Measurements from ENCODE around the gene LZTFL1. TPM values are rescaled to one million over a fixed set of nuclear protein-coding genes. Genes with fewer than 3 reads are reported as not detected.

LZTFL1 gene
- total RNA-seq, 1 donor from 2014 or later = 7.4 TPM

DNA sequence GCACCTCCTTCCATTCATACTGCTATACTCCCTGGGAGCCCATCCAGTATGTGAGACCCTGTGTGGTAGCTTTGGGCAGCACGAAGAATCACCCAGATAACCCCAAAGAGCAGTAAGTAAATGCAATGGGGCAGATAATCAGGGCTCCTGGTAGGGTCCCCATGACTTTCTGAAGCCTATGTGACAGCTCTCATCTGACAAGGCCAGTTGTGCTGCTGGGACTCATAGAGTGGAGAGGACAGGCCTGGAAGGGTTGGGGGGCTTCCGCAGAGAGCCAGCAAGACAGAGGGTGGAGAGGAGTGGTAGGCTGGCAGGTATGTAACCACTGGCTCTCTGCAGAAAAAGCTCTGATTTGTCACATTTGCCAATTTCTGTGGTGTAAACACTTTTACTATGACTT, 42.3 kb downstream of the LZTFL1 start:
- peaks cover 16% of the 10 kb centered on the region for H3K4me1 ChIP-seq
- TF ChIP-seq, protein P1, sequence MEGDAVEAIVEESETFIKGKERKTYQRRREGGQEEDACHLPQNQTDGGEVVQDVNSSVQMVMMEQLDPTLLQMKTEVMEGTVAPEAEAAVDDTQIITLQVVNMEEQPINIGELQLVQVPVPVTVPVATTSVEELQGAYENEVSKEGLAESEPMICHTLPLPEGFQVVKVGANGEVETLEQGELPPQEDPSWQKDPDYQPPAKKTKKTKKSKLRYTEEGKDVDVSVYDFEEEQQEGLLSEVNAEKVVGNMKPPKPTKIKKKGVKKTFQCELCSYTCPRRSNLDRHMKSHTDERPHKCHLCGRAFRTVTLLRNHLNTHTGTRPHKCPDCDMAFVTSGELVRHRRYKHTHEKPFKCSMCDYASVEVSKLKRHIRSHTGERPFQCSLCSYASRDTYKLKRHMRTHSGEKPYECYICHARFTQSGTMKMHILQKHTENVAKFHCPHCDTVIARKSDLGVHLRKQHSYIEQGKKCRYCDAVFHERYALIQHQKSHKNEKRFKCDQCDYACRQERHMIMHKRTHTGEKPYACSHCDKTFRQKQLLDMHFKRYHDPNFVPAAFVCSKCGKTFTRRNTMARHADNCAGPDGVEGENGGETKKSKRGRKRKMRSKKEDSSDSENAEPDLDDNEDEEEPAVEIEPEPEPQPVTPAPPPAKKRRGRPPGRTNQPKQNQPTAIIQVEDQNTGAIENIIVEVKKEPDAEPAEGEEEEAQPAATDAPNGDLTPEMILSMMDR (IDR thresholded peaks at IDR 0.05; ENCODE audit: borderline replicate concordance) = no peak
- H3K36me3 ChIP-seq = no peaks in the 10 kb centered on the region
- peaks cover 56% of the 10 kb centered on the region for H3K27me3 ChIP-seq (ENCODE audit: low read depth)
- H3K9me3 ChIP-seq (replicated peaks) = no peaks in the 10 kb centered on the region
- H3K27ac ChIP-seq (replicated peaks) = no peak overlapping the region
- intact Hi-C loops (cut with micrococcal nuclease) = no loop called here
- no peak for DNase-seq
- H3K4me3 ChIP-seq = no peak overlapping the region

DNA sequence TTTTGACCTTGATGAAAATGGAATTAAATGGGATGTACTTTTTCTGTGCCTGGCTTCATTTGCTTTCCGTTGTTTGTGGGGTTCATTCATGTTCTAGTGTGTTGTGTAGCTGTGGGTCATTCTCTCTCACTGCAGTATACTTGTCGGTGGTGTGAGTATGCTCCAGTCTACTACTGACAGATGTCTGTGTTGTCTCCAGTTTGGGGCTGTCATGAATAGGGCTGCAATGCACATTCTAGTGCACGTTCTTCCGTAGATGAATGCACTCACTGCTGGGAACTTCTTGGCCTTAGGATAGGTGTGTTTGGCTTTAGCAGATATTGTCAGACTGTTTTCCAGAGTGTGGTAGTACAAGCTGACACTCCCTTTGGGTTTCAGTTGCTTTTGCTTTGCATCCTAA, 43.9 kb downstream of the LZTFL1 start:
- Histone ChIP-seq H3K4me3 (no peak overlapping the region), H3K27ac (replicated peaks) (no peak overlapping the region), H3K9me3 (replicated peaks) (no peaks in the 10 kb centered on the region), H3K36me3 (no peaks in the 10 kb centered on the region), H3K4me1 (peaks cover 16% of the 10 kb centered on the region), H3K27me3 (ENCODE audit: low read depth) (peaks cover 63% of the 10 kb centered on the region)
- no peak for DNase-seq
- intact Hi-C loops (cut with micrococcal nuclease) = no loop called here
- TF ChIP-seq, protein P1 (IDR thresholded peaks at IDR 0.05; ENCODE audit: borderline replicate concordance) = no peak

DNA sequence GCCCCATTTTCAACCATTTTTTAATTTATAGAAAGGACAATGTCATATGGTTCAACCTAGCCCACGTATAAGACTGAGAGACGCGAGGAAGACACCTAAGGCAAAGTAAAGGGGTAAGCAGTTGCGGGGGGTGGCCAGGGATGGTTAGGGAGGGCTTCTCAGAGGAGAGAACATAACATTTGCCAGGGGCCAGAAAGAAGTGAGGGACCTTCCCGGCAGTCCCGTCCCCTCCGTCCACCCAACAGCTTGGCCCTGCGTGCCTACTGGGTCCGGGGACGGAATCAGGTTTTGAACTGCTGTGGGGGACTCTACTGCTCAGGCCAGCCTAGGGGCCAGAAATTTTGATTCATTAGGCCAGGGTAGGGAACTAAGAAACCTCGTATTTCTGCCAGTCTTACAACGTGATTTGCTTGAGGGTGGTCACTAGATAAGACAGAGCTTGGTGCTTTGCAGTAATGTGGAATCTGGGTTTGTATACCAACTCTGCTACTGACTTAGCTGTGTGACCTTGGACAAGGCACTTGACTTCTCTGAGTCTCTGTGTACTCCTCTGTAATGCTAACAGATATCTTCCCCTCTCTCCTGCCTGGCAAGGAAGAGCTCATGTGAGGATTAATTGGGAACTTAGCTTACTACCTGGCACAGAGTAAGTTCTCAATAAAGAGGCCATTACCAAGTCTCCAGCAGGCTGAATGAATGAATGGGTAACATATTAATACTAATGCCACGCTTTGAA, 44.8 kb downstream of the LZTFL1 start:
- H3K36me3 ChIP-seq = no peaks in the 10 kb centered on the region
- peaks cover 63% of the 10 kb centered on the region for H3K27me3 ChIP-seq (ENCODE audit: low read depth)
- DNase-seq = no peak
- H3K9me3 ChIP-seq (replicated peaks) = no peaks in the 10 kb centered on the region
- H3K4me3 ChIP-seq = peak overlapping the region; percentile 67
- TF ChIP-seq, protein P1 (IDR thresholded peaks at IDR 0.05; ENCODE audit: borderline replicate concordance) = no peak
- H3K4me1 ChIP-seq = peaks cover 16% of the 10 kb centered on the region
- intact Hi-C loops (cut with micrococcal nuclease) = no loop called here
- H3K27ac ChIP-seq (replicated peaks) = no peak overlapping the region

DNA sequence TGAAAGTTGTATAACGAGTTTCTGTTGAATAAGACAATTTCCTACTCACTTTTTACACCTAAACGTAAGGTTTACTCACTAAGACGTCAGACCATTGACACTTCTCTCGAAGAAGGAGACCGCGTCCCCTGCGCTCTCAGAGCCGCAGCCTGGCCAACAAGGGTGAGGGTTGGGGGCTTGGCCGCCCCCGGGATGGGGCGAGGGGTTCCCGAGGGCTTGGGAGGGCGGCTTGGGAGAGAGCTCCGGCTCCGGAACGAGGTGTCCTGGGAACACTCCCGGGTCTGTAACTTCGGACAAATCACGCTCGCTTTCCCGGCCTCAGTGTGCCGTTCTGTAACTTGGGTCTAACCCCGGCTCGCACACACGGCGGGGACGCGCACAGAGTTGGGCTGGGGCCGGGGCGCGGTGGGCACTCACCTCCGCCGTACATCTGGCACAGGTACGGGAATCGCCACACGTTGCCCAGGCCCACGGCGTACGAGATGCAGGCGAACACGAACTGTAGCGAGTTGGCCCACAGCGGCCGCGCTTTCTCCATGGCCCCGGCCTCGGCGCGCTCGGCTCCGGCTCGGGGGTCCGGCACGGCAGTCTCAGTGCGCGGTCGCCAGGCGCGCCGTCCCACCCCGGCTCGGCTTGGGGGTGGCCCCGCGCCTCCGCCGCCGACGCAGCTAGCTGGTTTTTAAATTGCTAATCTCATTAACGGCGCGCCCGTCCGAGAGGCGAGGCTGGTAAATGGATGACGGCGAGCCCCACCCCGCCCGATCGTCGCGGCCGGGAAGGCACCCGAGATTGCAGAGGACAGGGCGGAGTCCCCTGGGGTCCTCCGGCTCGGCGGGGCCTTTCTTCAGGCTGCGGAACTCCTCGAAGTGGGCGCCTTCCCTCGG, 45.8 kb downstream of the LZTFL1 start, which contains the start of gene SLC6A20:
TSS of gene SLC6A20 (minus strand) at position 655 of the 884 bp plus-strand sequence. CDS start at position 538, 117 bp downstream.
- H3K4me3 ChIP-seq = peak within 1 kb of the TSS; percentile 67
- H3K4me1 ChIP-seq = peaks cover 16% of the 10 kb centered on the region
- no peak for DNase-seq
- intact Hi-C loops (cut with micrococcal nuclease) = no loop called here
- peaks cover 63% of the 10 kb centered on the region for H3K27me3 ChIP-seq (ENCODE audit: low read depth)
- no peaks in the 10 kb centered on the region for H3K36me3 ChIP-seq
- H3K9me3 ChIP-seq (replicated peaks) = no peaks in the 10 kb centered on the region
- no peak within 1 kb of the TSS for H3K27ac ChIP-seq (replicated peaks)
- TF ChIP-seq, protein P1 (IDR thresholded peaks at IDR 0.05; ENCODE audit: borderline replicate concordance) = no peak

DNA sequence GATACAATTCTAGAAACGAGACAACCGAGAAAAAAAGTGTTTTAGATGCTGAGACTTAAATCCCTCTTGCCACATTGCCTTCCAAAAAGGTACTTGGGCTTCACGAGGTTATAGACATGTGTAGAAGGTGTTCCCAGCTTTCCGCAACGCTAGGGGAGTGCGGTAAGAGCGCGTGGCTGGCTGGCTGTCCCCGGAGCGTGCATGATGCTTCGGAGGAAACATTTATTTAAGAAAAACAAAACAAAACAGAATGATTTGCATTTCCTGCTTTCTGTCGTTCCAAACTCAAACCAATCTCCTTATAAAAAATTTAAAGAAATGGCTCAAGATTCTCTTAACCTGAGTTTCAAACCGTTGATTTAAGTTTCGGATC, 46.4 kb downstream of the LZTFL1 start:
- Histone ChIP-seq H3K4me1 (peaks cover 16% of the 10 kb centered on the region), H3K27ac (replicated peaks) (no peak overlapping the region), H3K36me3 (no peaks in the 10 kb centered on the region), H3K9me3 (replicated peaks) (peaks cover 2% of the 10 kb centered on the region), H3K4me3 (peak overlapping the region; percentile 67), H3K27me3 (ENCODE audit: low read depth) (peaks cover 63% of the 10 kb centered on the region)
- intact Hi-C loops (cut with micrococcal nuclease) = no loop called here
- DNase-seq = no peak
- TF ChIP-seq, protein P1 (IDR thresholded peaks at IDR 0.05; ENCODE audit: borderline replicate concordance) = no peak

Measured in left ventricle myocardium inferior (tissue), 1 donor.